ENCODE measurements around the gene SPATA4.

SPATA4 gene

DNA sequence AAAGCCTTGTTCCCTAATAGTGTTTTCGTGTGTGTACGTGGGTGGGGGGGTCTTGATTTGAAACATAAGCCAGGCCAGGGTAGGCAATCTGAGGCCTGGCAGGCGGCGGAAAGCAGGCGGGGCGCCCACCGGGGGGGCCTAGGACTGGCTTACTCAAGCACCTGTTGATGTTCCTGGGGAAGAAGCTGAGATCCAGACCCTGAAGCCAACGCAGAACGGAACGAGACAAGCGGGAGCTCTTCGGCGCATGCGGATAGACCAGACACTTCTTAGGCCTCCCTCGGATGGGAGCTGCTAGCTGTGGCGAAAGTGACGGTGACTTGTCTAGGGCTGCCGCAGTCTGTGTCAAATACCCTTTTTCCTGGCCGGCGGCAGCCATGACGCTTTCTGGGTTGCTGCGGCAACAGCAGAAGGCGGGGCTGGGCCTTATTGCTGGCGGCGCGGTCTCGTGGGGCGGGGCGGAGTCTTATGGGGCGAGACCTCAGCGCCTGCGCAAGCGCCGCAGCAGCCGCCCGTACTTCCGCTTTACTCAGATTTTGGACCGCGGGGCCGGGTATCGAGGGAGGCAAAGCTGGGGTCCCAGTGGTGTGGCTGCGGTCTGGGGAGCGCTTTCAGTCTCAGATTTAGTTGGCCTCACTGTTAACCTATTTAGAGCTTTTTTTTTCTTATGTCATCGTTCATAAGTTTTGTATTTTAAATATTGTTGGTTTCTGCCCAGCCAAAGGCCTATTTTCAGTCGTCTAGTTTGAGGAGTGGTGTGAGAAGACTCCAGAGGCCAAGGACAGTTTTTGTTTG, at the start of gene SPATA4:
SPATA4 (minus strand) TSS at position 402 of the 795 bp plus-strand sequence; CDS start at position 379, 23 bp downstream.
- no peaks in the 10 kb centered on the region for H3K36me3 ChIP-seq (ENCODE audit: control insufficient read depth, insufficient read depth, low read length)
- DNase-seq (ENCODE audit: extremely low read depth, insufficient read length): peak; percentile 97
- TF ChIP-seq, protein P1, sequence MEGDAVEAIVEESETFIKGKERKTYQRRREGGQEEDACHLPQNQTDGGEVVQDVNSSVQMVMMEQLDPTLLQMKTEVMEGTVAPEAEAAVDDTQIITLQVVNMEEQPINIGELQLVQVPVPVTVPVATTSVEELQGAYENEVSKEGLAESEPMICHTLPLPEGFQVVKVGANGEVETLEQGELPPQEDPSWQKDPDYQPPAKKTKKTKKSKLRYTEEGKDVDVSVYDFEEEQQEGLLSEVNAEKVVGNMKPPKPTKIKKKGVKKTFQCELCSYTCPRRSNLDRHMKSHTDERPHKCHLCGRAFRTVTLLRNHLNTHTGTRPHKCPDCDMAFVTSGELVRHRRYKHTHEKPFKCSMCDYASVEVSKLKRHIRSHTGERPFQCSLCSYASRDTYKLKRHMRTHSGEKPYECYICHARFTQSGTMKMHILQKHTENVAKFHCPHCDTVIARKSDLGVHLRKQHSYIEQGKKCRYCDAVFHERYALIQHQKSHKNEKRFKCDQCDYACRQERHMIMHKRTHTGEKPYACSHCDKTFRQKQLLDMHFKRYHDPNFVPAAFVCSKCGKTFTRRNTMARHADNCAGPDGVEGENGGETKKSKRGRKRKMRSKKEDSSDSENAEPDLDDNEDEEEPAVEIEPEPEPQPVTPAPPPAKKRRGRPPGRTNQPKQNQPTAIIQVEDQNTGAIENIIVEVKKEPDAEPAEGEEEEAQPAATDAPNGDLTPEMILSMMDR (IDR thresholded peaks at IDR 0.05; ENCODE audit: insufficient read depth, low read length, poor library complexity, severe bottlenecking): no peak
- H3K4me3 ChIP-seq (replicated peaks; ENCODE audit: low read depth, low read length): peak within 1 kb of the TSS; percentile 73
- H3K27me3 ChIP-seq (replicated peaks; ENCODE audit: control insufficient read depth, insufficient read depth, low read length): no peaks in the 10 kb centered on the region

DNA sequence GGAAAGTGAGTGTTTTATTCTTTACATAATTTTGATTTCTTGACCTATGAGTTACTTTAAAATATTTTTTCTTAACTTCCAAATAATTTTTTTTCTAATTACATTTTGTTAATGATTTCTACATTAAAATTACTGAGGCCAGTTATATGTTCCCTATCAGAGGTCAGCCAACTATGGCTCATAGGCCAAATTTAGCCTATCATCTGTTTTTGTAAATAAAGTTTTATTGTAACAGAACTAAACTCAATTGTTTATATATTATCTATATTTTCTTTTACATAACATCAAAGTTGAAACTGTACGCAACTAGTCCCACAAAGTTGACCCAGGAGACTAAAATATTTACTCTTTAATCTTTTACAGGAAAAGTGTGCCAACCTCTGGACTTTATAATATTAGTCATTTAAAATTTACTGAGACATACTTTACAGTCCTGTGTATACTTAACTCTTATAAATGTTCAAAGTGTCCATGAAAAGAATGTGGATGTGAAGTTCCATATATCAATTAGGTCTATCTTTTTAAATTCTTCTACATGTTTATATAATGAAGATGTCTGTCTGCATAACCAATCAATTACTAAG, 47.5 kb upstream of the SPATA4 start:
- Histone ChIP-seq H3K4me3 (replicated peaks; ENCODE audit: low read depth, low read length) (no peak overlapping the region), H3K36me3 (ENCODE audit: control insufficient read depth, insufficient read depth, low read length) (no peaks in the 10 kb centered on the region), H3K27me3 (replicated peaks; ENCODE audit: control insufficient read depth, insufficient read depth, low read length) (no peaks in the 10 kb centered on the region)
- no peak for DNase-seq (ENCODE audit: extremely low read depth, insufficient read length)
- TF ChIP-seq, protein P1 (IDR thresholded peaks at IDR 0.05; ENCODE audit: insufficient read depth, low read length, poor library complexity, severe bottlenecking): no peak

DNA sequence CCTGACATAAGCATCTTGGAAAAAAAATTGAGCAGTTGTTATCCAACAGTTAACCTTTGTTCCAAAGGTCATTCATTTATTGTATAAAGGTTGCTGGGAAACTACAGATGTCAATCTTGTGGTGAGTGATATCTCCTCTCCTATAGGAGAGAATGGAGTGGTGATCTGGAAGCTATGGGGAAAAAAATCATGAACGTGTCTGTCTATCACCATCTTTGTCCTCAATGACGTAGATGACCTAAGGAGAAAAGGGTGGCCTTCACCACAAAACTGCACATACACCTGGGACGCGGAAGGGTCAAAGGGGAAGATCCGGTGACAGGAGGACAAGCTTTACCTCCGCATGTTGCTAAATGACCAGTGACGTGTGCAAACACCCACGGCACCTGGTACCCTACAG, 46.3 kb upstream of the SPATA4 start:
- H3K4me3 ChIP-seq (replicated peaks; ENCODE audit: low read depth, low read length): no peak overlapping the region
- DNase-seq (ENCODE audit: extremely low read depth, insufficient read length): no peak
- TF ChIP-seq, protein P1 (IDR thresholded peaks at IDR 0.05; ENCODE audit: insufficient read depth, low read length, poor library complexity, severe bottlenecking): no peak
- H3K36me3 ChIP-seq (ENCODE audit: control insufficient read depth, insufficient read depth, low read length): no peaks in the 10 kb centered on the region
- no peaks in the 10 kb centered on the region for H3K27me3 ChIP-seq (replicated peaks; ENCODE audit: control insufficient read depth, insufficient read depth, low read length)

DNA sequence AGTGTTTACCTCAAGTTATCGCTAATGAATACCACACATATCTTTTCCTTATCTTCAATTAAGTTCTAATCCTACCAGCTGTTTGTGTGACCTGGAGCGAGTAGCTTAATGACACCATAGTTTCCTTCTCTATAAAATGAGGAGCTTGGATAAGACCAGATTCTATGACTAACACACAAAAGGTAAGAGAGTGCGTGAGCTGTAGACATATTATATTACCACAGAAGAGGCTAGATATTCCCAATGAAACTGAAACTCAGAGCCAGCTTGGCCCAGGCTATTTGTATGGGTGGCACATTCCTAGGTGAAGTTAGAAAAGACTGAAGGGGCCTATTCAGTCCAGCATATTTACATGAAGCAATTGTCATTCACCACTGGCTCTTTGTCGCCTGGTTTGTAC, 43.4 kb upstream of the SPATA4 start:
- Histone ChIP-seq H3K27me3 (replicated peaks; ENCODE audit: control insufficient read depth, insufficient read depth, low read length) (no peaks in the 10 kb centered on the region), H3K36me3 (ENCODE audit: control insufficient read depth, insufficient read depth, low read length) (no peaks in the 10 kb centered on the region), H3K4me3 (replicated peaks; ENCODE audit: low read depth, low read length) (no peak overlapping the region)
- TF ChIP-seq, protein P1 (IDR thresholded peaks at IDR 0.05; ENCODE audit: insufficient read depth, low read length, poor library complexity, severe bottlenecking): no peak
- no peak for DNase-seq (ENCODE audit: extremely low read depth, insufficient read length)

DNA sequence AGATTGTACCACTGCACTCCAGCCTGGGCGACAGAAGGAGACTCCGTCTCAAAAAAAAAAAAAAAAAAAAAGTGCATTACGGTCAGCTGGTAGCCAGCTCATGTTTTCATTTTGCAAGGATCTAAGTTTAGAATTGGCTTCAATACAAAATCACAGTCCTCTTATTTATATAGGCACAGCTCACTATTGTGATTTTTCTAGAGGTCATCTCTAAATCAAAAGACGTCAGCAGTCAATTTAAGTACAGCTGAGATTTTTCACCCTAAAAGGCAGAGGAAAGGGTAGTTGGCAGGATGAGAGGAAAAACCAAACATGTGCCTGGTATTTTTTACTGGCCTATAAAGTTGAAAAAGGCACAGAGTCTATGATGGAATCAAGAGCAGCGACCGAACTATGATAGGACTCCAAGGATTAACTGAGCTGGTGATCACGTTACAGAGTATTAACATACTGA, 42.8 kb upstream of the SPATA4 start:
- H3K4me3 ChIP-seq (replicated peaks; ENCODE audit: low read depth, low read length): no peak overlapping the region

More for the DNA sequence above, 42.8 kb upstream of the SPATA4 start:
- no peaks in the 10 kb centered on the region for H3K27me3 ChIP-seq (replicated peaks; ENCODE audit: control insufficient read depth, insufficient read depth, low read length)
- H3K36me3 ChIP-seq (ENCODE audit: control insufficient read depth, insufficient read depth, low read length): no peaks in the 10 kb centered on the region
- no peak for DNase-seq (ENCODE audit: extremely low read depth, insufficient read length)
- TF ChIP-seq, protein P1 (IDR thresholded peaks at IDR 0.05; ENCODE audit: insufficient read depth, low read length, poor library complexity, severe bottlenecking): no peak

Data from GM06990 (cell line).